ENCODE data around the gene CITED1.

Gene CITED1

DNA sequence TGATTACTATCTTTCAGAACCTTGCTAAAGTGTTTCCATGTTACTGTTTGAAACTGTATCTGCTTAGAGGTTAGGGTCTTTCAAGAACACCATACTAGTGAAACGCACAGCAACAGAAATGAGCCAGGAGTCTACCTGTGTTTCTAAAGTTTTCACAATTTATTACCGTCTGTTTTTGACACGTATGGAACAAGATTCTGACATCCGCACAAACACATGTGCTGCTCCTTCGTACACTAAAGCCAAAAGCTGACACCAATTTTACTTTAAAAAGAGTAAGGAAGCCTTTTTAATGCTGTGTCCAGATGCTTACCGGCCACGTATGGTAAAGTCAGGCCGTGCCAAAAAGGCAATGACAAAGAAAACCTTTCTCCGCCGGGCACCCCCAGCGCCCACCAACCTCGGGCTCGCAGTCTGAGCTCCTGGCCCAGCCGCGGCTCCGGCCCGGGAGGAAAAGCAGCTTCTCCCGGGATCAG is 29.2 kb downstream of the CITED1 start:
- Histone ChIP-seq H3K4me3 (ENCODE audit: low read depth, low read length) (peak overlapping the region; percentile 80), H3K4me1 (ENCODE audit: control insufficient read depth, insufficient read depth, low read length) (no peaks in the 10 kb centered on the region), H3K27me3 (ENCODE audit: control insufficient read depth, insufficient read depth, low read length) (no peaks in the 10 kb centered on the region), H3K9ac (ENCODE audit: low read depth, low read length) (peak overlapping the region; percentile 95), H3K36me3 (ENCODE audit: control insufficient read depth, insufficient read depth, low read length) (peaks cover 24% of the 10 kb centered on the region), H3K9me3 (ENCODE audit: control insufficient read depth, insufficient read depth, low read length) (no peaks in the 10 kb centered on the region)

GRCh38 chrX:72274526-72274925 is 31.2 kb downstream of the CITED1 start:
- peaks cover 32% of the 10 kb centered on the region for H3K36me3 ChIP-seq (ENCODE audit: control insufficient read depth, insufficient read depth, low read length)
- H3K4me3 ChIP-seq (ENCODE audit: low read depth, low read length): no peak overlapping the region
- H3K4me1 ChIP-seq (ENCODE audit: control insufficient read depth, insufficient read depth, low read length): no peaks in the 10 kb centered on the region

DNA sequence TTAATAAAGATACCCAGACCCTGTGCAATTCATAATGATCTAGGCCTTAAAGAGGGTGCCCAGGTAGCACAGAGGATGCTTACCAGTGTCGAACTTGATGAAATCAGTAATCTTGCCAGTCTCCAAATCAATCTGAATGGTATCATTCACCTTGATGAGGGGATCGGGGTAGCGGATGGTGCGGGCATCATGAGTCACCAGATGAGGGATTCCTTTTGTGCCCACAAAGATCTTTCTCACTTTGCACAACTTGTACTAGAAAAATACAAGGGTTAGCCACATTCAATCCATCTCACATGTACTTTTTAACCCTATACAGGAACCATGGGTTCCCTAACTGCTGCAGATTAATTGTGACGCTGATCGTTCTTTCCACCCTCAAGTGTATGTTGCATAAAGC is 32.0 kb downstream of the CITED1 start:
- no peaks in the 10 kb centered on the region for H3K9me3 ChIP-seq (ENCODE audit: control insufficient read depth, insufficient read depth, low read length)
- no peaks in the 10 kb centered on the region for H3K4me1 ChIP-seq (ENCODE audit: control insufficient read depth, insufficient read depth, low read length)
- peaks cover 32% of the 10 kb centered on the region for H3K36me3 ChIP-seq (ENCODE audit: control insufficient read depth, insufficient read depth, low read length)
- no peaks in the 10 kb centered on the region for H3K27me3 ChIP-seq (ENCODE audit: control insufficient read depth, insufficient read depth, low read length)
- H3K4me3 ChIP-seq (ENCODE audit: low read depth, low read length): no peak overlapping the region
- H3K9ac ChIP-seq (ENCODE audit: low read depth, low read length): no peak overlapping the region

More at GRCh38 chrX:72274526-72274925, 31.2 kb downstream of the CITED1 start:
- Histone ChIP-seq H3K27me3 (ENCODE audit: control insufficient read depth, insufficient read depth, low read length) (no peaks in the 10 kb centered on the region), H3K9ac (ENCODE audit: low read depth, low read length) (no peak overlapping the region), H3K9me3 (ENCODE audit: control insufficient read depth, insufficient read depth, low read length) (no peaks in the 10 kb centered on the region)

- Histone ChIP-seq H3K9me3 (ENCODE audit: control insufficient read depth, insufficient read depth, low read length) (no peaks in the 10 kb centered on the region), H3K36me3 (ENCODE audit: control insufficient read depth, insufficient read depth, low read length) (peaks cover 32% of the 10 kb centered on the region), H3K4me3 (ENCODE audit: low read depth, low read length) (no peak overlapping the region), H3K4me1 (ENCODE audit: control insufficient read depth, insufficient read depth, low read length) (no peaks in the 10 kb centered on the region), H3K9ac (ENCODE audit: low read depth, low read length) (no peak overlapping the region), H3K27me3 (ENCODE audit: control insufficient read depth, insufficient read depth, low read length) (no peaks in the 10 kb centered on the region)
These were observed 32.8 kb downstream of the CITED1 start for GRCh38 chrX:72272868-72273267.

DNA sequence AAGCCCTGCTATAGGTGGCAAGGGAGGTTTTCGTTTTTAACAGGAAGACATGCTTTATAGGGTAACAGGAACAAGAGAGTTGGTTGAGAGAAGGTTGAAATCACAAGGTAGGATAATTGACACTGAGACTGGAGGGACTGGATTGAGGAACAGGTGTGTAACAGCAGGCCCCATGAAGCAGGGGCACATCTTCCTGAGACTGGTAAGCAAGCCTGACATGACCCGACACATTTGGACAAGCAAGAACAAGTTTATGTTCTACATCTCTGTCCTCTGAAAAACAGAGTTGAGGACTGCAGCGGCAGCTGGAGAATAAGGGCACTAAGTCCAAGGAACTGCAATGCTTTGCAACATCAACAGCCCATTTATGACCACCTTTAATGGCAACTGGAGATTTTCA is 33.9 kb downstream of the CITED1 start:
- peaks cover 32% of the 10 kb centered on the region for H3K36me3 ChIP-seq (ENCODE audit: control insufficient read depth, insufficient read depth, low read length)
- no peaks in the 10 kb centered on the region for H3K9me3 ChIP-seq (ENCODE audit: control insufficient read depth, insufficient read depth, low read length)
- no peaks in the 10 kb centered on the region for H3K4me1 ChIP-seq (ENCODE audit: control insufficient read depth, insufficient read depth, low read length)
- H3K9ac ChIP-seq (ENCODE audit: low read depth, low read length): no peak overlapping the region
- H3K27me3 ChIP-seq (ENCODE audit: control insufficient read depth, insufficient read depth, low read length): no peaks in the 10 kb centered on the region
- no peak overlapping the region for H3K4me3 ChIP-seq (ENCODE audit: low read depth, low read length)

DNA sequence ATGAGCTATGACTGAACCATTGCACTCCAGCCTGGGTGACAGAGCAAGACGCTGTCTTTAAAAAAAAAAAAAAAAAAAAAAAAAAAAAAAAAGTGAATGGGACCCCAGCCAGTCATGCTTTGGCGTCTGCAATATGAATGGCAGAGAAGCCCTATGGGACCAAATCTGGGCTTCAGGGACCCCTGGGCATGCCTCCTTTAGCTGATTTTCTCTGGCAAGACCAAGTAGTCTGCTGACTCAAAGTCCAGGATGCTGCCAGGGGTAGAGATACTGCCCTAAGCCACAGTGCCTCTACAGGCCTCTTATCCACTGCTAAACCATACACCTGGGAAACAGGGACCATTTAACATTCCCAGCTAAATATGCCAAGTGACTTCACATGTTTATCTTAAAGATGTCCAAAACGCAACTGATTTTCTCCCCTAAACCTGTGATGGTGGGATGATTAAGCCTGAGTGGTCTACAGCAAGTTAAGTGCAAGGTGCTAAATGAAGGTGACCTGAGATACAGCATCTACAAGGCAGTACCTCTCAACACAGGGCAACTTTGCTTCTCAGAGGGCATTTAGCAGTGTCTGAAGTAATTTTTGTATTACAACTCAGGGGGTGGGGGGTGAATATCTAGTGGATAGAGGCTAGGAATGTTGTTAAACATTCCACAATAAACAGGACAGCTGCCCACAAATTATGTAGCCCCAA is 34.5 kb downstream of the CITED1 start:
- H3K4me1 ChIP-seq (ENCODE audit: control insufficient read depth, insufficient read depth, low read length): no peaks in the 10 kb centered on the region
- H3K9ac ChIP-seq (ENCODE audit: low read depth, low read length): no peak overlapping the region
- H3K36me3 ChIP-seq (ENCODE audit: control insufficient read depth, insufficient read depth, low read length): peaks cover 32% of the 10 kb centered on the region
- H3K9me3 ChIP-seq (ENCODE audit: control insufficient read depth, insufficient read depth, low read length): no peaks in the 10 kb centered on the region
- no peaks in the 10 kb centered on the region for H3K27me3 ChIP-seq (ENCODE audit: control insufficient read depth, insufficient read depth, low read length)
- no peak overlapping the region for H3K4me3 ChIP-seq (ENCODE audit: low read depth, low read length)

GRCh38 chrX:72270316-72270866 is 35.3 kb downstream of the CITED1 start:
- peaks cover 32% of the 10 kb centered on the region for H3K36me3 ChIP-seq (ENCODE audit: control insufficient read depth, insufficient read depth, low read length)
- H3K9me3 ChIP-seq (ENCODE audit: control insufficient read depth, insufficient read depth, low read length): no peaks in the 10 kb centered on the region
- no peaks in the 10 kb centered on the region for H3K4me1 ChIP-seq (ENCODE audit: control insufficient read depth, insufficient read depth, low read length)
- H3K27me3 ChIP-seq (ENCODE audit: control insufficient read depth, insufficient read depth, low read length): no peaks in the 10 kb centered on the region
- no peak overlapping the region for H3K4me3 ChIP-seq (ENCODE audit: low read depth, low read length)
- H3K9ac ChIP-seq (ENCODE audit: low read depth, low read length): no peak overlapping the region

- Histone ChIP-seq H3K27me3 (ENCODE audit: control insufficient read depth, insufficient read depth, low read length) (no peaks in the 10 kb centered on the region), H3K9ac (ENCODE audit: low read depth, low read length) (no peak overlapping the region), H3K4me3 (ENCODE audit: low read depth, low read length) (no peak overlapping the region), H3K4me1 (ENCODE audit: control insufficient read depth, insufficient read depth, low read length) (no peaks in the 10 kb centered on the region), H3K36me3 (ENCODE audit: control insufficient read depth, insufficient read depth, low read length) (peaks cover 29% of the 10 kb centered on the region), H3K9me3 (ENCODE audit: control insufficient read depth, insufficient read depth, low read length) (no peaks in the 10 kb centered on the region)
These were observed 36.0 kb downstream of the CITED1 start for GRCh38 chrX:72269671-72270251.

- Histone ChIP-seq H3K9ac (ENCODE audit: low read depth, low read length) (no peak overlapping the region), H3K4me1 (ENCODE audit: control insufficient read depth, insufficient read depth, low read length) (no peaks in the 10 kb centered on the region), H3K4me3 (ENCODE audit: low read depth, low read length) (no peak overlapping the region)
These were observed 36.9 kb downstream of the CITED1 start for GRCh38 chrX:72268597-72269365.

DNA sequence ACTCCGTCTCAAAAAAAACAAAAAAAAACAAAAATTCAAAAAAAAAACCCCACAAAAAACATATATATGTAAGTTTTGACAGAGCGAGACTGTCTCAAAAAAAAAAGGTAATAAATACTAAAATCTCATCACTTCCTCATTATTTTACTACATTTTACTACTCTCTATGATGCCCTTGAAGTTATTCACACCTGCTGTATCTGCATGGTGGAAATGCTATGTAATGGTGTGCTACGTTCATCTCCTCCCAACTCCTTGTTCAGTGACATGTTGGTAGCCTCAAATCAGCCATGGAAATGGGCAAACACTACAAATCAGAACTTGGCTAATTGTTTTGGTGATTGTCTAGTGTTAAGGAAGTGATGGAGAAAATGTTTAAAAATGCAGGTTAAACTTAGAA is 40.5 kb downstream of the CITED1 start:
- H3K9ac ChIP-seq (ENCODE audit: low read depth, low read length): no peak overlapping the region
- no peak overlapping the region for H3K4me3 ChIP-seq (ENCODE audit: low read depth, low read length)
- H3K36me3 ChIP-seq (ENCODE audit: control insufficient read depth, insufficient read depth, low read length): peaks cover 3% of the 10 kb centered on the region
- H3K4me1 ChIP-seq (ENCODE audit: control insufficient read depth, insufficient read depth, low read length): no peaks in the 10 kb centered on the region
- H3K9me3 ChIP-seq (ENCODE audit: control insufficient read depth, insufficient read depth, low read length): no peaks in the 10 kb centered on the region
- no peaks in the 10 kb centered on the region for H3K27me3 ChIP-seq (ENCODE audit: control insufficient read depth, insufficient read depth, low read length)

More at GRCh38 chrX:72268597-72269365, 36.9 kb downstream of the CITED1 start:
- Histone ChIP-seq H3K27me3 (ENCODE audit: control insufficient read depth, insufficient read depth, low read length) (no peaks in the 10 kb centered on the region), H3K36me3 (ENCODE audit: control insufficient read depth, insufficient read depth, low read length) (peaks cover 25% of the 10 kb centered on the region), H3K9me3 (ENCODE audit: control insufficient read depth, insufficient read depth, low read length) (no peaks in the 10 kb centered on the region)

GRCh38 chrX:72262077-72262476 is 43.6 kb downstream of the CITED1 start:
- Histone ChIP-seq H3K9ac (ENCODE audit: low read depth, low read length) (no peak overlapping the region), H3K9me3 (ENCODE audit: control insufficient read depth, insufficient read depth, low read length) (peaks cover 3% of the 10 kb centered on the region), H3K4me1 (ENCODE audit: control insufficient read depth, insufficient read depth, low read length) (no peaks in the 10 kb centered on the region), H3K36me3 (ENCODE audit: control insufficient read depth, insufficient read depth, low read length) (no peaks in the 10 kb centered on the region), H3K4me3 (ENCODE audit: low read depth, low read length) (no peak overlapping the region), H3K27me3 (ENCODE audit: control insufficient read depth, insufficient read depth, low read length) (no peaks in the 10 kb centered on the region)

Measured in iPS-15b (cell line).